ENCODE data around the gene FOSL2.

Gene FOSL2

GRCh38 chr2:28419443-28420270 lies 27.0 kb downstream of the FOSL2 start (continued):
- TF ChIP-seq ATF2 (tag by site-specific recombination; IDR thresholded peaks at IDR 0.05; ENCODE audit: low read depth) = no peak

- TF ChIP-seq KLF8 (tag by site-specific recombination; IDR thresholded peaks at IDR 0.05) (no peak), INSM2 (tag by site-specific recombination; IDR thresholded peaks at IDR 0.05) (no peak)
- Histone ChIP-seq H3K4me3 (ENCODE audit: low read depth, low read length) (no peak overlapping the region), H3K9me3 (ENCODE audit: control insufficient read depth, insufficient read depth, low read depth, low read length) (no peaks in the 10 kb centered on the region), H3K27ac (ENCODE audit: extremely low read depth, low read depth, low read length) (no peak overlapping the region), H3K36me3 (ENCODE audit: control insufficient read depth in 2 of 2, insufficient read depth in 1 of 2, low read length in 2 of 2) (no peaks in the 10 kb centered on the region), H3K4me1 (ENCODE audit: control insufficient read depth, insufficient read depth, low read length) (no peaks in the 10 kb centered on the region)
- ChIA-PET CTCF (interaction anchor here (0.6 kb wide), 1 partner anchor 669 kb away, joined by 3 read pairs; no protein-coding TSS in a partner anchor), POLR2A (no interaction called here)
Measured at GRCh38 chr2:28420722-28421121, 28.1 kb downstream of the FOSL2 start.

GRCh38 chr2:28422908-28423741 lies 30.5 kb downstream of the FOSL2 start:
- no peak overlapping the region for H3K27ac ChIP-seq (ENCODE audit: extremely low read depth, low read depth, low read length)
- POLR2A ChIA-PET = no interaction called here

GRCh38 chr2:28423856-28424605 lies 31.4 kb downstream of the FOSL2 start:
- CTCF ChIA-PET = no interaction called here
- Histone ChIP-seq H3K27ac (ENCODE audit: extremely low read depth, low read depth, low read length) (no peak overlapping the region), H3K9me3 (ENCODE audit: control insufficient read depth, insufficient read depth, low read depth, low read length) (no peaks in the 10 kb centered on the region), H3K36me3 (ENCODE audit: control insufficient read depth in 2 of 2, insufficient read depth in 1 of 2, low read length in 2 of 2) (no peaks in the 10 kb centered on the region), H3K4me1 (ENCODE audit: control insufficient read depth, insufficient read depth, low read length) (no peaks in the 10 kb centered on the region), H3K4me3 (ENCODE audit: low read depth, low read length) (no peak overlapping the region)
- POLR2A ChIA-PET = no interaction called here
- TF ChIP-seq ZNF416 (tag by site-specific recombination; IDR thresholded peaks at IDR 0.05) (no peak), PRDM1 (tag by site-specific recombination; IDR thresholded peaks at IDR 0.05) (no peak), ZSCAN30 (tag by site-specific recombination; IDR thresholded peaks at IDR 0.05) (no peak), HOXD13 (CRISPR knock-in tag; IDR thresholded peaks at IDR 0.05; ENCODE audit: borderline replicate concordance) (no peak), ZNF18 (tag by site-specific recombination; IDR thresholded peaks at IDR 0.05) (no peak), YY1 (tag by site-specific recombination; IDR thresholded peaks at IDR 0.05) (no peak), ZNF626 (tag by site-specific recombination; IDR thresholded peaks at IDR 0.05) (no peak), ZNF121 (tag by site-specific recombination; IDR thresholded peaks at IDR 0.05) (no peak), HOXA7 (CRISPR knock-in tag; IDR thresholded peaks at IDR 0.05; ENCODE audit: borderline replicate concordance) (no peak), ZNF155 (tag by site-specific recombination; IDR thresholded peaks at IDR 0.05) (no peak), SCRT1 (tag by site-specific recombination; IDR thresholded peaks at IDR 0.05; ENCODE audit: borderline replicate concordance) (no peak), ZNF174 (tag by site-specific recombination; IDR thresholded peaks at IDR 0.05) (no peak), ZNF133 (tag by site-specific recombination; IDR thresholded peaks at IDR 0.05) (no peak), ZNF654 (tag by site-specific recombination; IDR thresholded peaks at IDR 0.05; ENCODE audit: low read depth) (no peak), KLF16 (tag by site-specific recombination; IDR thresholded peaks at IDR 0.05) (no peak), ZNF16 (tag by site-specific recombination; IDR thresholded peaks at IDR 0.05; ENCODE audit: low read depth) (no peak), ZNF24 (tag by site-specific recombination; IDR thresholded peaks at IDR 0.05) (no peak)

More at GRCh38 chr2:28422908-28423741, 30.5 kb downstream of the FOSL2 start:
- Histone ChIP-seq H3K36me3 (ENCODE audit: control insufficient read depth in 2 of 2, insufficient read depth in 1 of 2, low read length in 2 of 2) (no peaks in the 10 kb centered on the region), H3K9me3 (ENCODE audit: control insufficient read depth, insufficient read depth, low read depth, low read length) (no peaks in the 10 kb centered on the region), H3K4me3 (ENCODE audit: low read depth, low read length) (no peak overlapping the region), H3K4me1 (ENCODE audit: control insufficient read depth, insufficient read depth, low read length) (no peaks in the 10 kb centered on the region)
- TF ChIP-seq ZSCAN23 (tag by site-specific recombination; IDR thresholded peaks at IDR 0.05) (no peak), ZNF214 (tag by site-specific recombination; IDR thresholded peaks at IDR 0.05; ENCODE audit: borderline replicate concordance) (no peak), HOXC10 (CRISPR knock-in tag; IDR thresholded peaks at IDR 0.05) (no peak), GLIS2 (tag by site-specific recombination; IDR thresholded peaks at IDR 0.05) (no peak), HOXD13 (CRISPR knock-in tag; IDR thresholded peaks at IDR 0.05; ENCODE audit: borderline replicate concordance) (no peak)
- CTCF ChIA-PET = no interaction called here

Measured in HEK293 (cell line).